Glutamatergic neuron (in vitro differentiated cells): ENCODE results near the gene BRD2. TPM values are rescaled to one million over a fixed set of nuclear protein-coding genes. Genes with fewer than 3 reads are reported as not detected.

Source experiments
- DNase-seq: peaks from one replicate; pipeline ENCODE4 v3.0.0; 2022
- H3K27ac Mint-ChIP-seq: one replicate; pipeline ENCODE4 v1.8.0; 2020; ENCODE audit warnings: mild to moderate bottlenecking, mixed read lengths, inconsistent platforms; ENCODE audit not compliant: unreplicated experiment
- H3K27me3 Mint-ChIP-seq: one replicate; pipeline ENCODE4 v1.8.0; 2020; ENCODE audit warnings: mild to moderate bottlenecking, moderate library complexity, mixed read lengths, inconsistent platforms; ENCODE audit not compliant: unreplicated experiment
- H3K36me3 Mint-ChIP-seq: one replicate; pipeline ENCODE4 v1.8.0; 2020; ENCODE audit warnings: mild to moderate bottlenecking, mixed read lengths, inconsistent platforms; ENCODE audit not compliant: unreplicated experiment
- H3K4me1 Mint-ChIP-seq: one replicate; pipeline ENCODE4 v1.8.0; 2020; ENCODE audit warnings: mild to moderate bottlenecking, low read depth, mixed read lengths, inconsistent platforms; ENCODE audit not compliant: unreplicated experiment
- H3K4me3 Mint-ChIP-seq: one replicate; pipeline ENCODE4 v1.8.0; 2020; ENCODE audit warnings: mild to moderate bottlenecking, mixed read lengths, inconsistent platforms; ENCODE audit not compliant: unreplicated experiment
- H3K9me3 Mint-ChIP-seq: one replicate; pipeline ENCODE4 v1.8.0; 2020; ENCODE audit warnings: mild to moderate bottlenecking, moderate library complexity, mixed read lengths, inconsistent platforms; ENCODE audit not compliant: unreplicated experiment
- total RNA-seq: library from RNA; stranded (reverse); fragmentation: NEBNext Ultra II Directional; extraction: Animal tissue kit (Norgen Biotek cat#: 25700); gene quantifications from one replicate; pipeline ENCODE4 v1.2.1, GENCODE V29; 2021; ENCODE audit not compliant: unreplicated experiment
- TF ChIP-seq, protein P1 (sequence below): fragments of 200-600 bp; sonication (generic); IDR thresholded peaks from one replicate; pipeline ENCODE4 v1.5.0; 2021; ENCODE audit not compliant: partially characterized antibody, unreplicated experiment

BRD2 gene
- total RNA-seq, 1 donor from 2014 or later = 213 TPM

DNA sequence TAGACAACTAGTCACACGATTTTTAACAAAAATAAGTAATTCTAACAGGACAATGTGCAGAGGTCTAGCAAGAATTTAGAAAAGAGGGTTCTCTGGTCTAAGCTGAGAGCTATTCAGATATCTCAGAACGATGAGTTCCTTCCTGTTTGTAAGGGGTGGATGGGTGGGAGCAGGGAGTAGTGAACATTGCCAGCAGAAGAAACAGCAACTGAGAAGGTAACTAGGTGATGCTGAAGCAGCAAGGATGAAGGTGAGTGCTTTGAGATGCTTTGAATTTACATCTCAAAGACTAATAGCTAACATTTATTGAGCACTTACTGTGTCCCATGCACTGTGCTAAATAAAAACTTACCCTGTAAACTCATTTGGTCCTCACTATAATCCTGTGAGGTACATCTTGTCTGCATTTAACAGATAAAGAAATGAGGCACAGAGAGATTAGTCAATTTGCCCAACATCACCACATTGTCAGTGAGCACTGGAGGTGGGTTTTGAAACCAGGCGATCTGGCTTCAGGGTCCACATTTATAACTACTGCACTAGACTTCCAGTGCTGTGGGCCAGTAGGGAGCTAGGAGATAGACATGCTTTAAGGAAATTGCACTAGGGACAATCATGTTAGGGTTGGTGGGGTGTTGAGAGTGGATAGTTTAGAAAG is 15.7 kb downstream of the BRD2 start:
- Mint-ChIP-seq H3K36me3 (peaks cover 3% of the 10 kb centered on the region), H3K9me3 (peaks cover 9% of the 10 kb centered on the region), H3K27ac (peak overlapping the region; percentile 2), H3K4me1 (peaks cover 1% of the 10 kb centered on the region), H3K27me3 (peaks cover 5% of the 10 kb centered on the region), H3K4me3 (no peak overlapping the region)
- no peak for DNase-seq
- TF ChIP-seq, protein P1, sequence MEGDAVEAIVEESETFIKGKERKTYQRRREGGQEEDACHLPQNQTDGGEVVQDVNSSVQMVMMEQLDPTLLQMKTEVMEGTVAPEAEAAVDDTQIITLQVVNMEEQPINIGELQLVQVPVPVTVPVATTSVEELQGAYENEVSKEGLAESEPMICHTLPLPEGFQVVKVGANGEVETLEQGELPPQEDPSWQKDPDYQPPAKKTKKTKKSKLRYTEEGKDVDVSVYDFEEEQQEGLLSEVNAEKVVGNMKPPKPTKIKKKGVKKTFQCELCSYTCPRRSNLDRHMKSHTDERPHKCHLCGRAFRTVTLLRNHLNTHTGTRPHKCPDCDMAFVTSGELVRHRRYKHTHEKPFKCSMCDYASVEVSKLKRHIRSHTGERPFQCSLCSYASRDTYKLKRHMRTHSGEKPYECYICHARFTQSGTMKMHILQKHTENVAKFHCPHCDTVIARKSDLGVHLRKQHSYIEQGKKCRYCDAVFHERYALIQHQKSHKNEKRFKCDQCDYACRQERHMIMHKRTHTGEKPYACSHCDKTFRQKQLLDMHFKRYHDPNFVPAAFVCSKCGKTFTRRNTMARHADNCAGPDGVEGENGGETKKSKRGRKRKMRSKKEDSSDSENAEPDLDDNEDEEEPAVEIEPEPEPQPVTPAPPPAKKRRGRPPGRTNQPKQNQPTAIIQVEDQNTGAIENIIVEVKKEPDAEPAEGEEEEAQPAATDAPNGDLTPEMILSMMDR = no peak

DNA sequence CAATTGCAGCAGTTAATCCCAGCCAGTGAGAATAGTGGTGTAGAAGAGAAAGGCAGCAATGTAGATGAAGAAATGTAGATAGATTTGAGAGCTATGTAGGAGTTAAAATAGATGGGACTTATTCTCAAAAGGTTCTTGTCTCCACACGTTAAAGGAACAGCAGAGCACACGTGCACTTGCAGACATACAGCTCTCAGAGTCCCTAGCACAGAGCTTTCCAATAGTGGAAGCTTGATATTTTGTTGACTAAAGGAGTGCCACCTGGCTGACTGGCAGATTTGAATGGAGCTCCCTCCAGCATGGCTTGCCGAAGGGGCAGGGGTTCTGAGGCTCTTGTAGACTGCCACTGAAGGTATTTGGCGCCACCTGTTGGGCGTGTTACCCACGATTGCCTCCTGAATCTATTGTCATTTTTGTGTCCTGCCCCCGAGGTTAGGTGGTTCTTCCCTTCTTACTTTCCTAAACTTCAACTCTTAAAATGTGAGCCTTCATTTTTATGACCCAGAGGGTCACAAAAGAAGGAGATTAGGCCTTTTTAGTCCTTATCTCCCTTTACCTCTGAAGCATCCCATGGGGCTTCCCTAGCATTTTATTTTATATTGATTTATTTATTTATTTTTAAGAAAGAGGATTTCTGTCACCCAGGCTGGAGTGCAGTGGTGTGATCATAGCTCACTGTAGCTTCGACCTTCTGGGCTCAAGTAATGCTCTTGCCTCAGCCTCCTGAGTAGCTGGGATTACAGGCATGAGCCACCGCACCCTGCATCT is 16.4 kb downstream of the BRD2 start:
- Mint-ChIP-seq H3K9me3 (peaks cover 9% of the 10 kb centered on the region), H3K4me3 (no peak overlapping the region), H3K27ac (peak overlapping the region; percentile 2), H3K4me1 (peaks cover 1% of the 10 kb centered on the region), H3K36me3 (no peaks in the 10 kb centered on the region), H3K27me3 (peaks cover 5% of the 10 kb centered on the region)
- TF ChIP-seq, protein P1 = peak; percentile 58
- DNase-seq = peak; percentile 89

DNA sequence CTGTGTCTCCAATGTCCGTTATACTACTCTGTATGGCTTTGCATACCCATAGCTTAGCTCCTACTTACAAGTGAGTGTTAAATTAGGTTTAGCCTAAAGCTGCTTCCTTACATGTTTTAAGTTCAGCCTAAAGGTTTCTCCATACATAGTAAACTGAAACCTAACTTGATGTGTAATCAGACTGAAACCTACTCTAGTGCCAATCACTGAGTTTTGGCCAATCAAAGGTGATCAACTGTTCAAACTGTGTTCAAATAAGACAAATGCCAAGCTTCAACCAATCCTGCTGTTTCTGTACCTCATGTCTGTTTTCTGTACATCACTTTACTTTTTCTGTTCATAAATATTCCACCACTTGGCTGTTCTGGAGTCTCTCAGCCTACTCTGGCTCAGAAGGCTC is 21.0 kb downstream of the BRD2 start:
- Mint-ChIP-seq H3K27ac (no peak overlapping the region), H3K36me3 (no peaks in the 10 kb centered on the region), H3K4me1 (peaks cover 1% of the 10 kb centered on the region), H3K27me3 (no peaks in the 10 kb centered on the region), H3K4me3 (no peak overlapping the region), H3K9me3 (no peaks in the 10 kb centered on the region)
- DNase-seq = no peak
- TF ChIP-seq, protein P1 = no peak

DNA sequence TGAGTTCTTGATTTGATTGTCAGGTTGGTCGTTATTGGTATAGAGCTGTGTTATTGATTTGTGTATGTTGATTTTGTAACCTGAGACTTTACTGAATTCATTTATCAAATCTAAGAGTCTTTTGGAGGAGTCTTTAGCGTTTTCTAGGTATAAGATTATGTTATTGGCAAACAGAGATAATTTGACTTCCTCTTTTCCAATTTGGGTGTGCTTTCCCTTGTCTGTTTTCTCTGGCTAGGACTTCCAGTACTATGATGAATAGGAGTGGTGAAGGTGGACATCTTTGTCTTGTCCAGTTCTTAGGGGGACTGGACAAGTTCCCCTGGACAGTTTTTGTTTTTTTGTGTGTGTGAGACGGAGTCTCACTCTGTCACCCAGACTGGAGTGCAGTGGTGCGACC is 23.6 kb downstream of the BRD2 start:
- no peaks in the 10 kb centered on the region for H3K4me1 Mint-ChIP-seq
- no peak overlapping the region for H3K27ac Mint-ChIP-seq
- TF ChIP-seq, protein P1 = no peak
- H3K4me3 Mint-ChIP-seq = no peak overlapping the region
- H3K36me3 Mint-ChIP-seq = no peaks in the 10 kb centered on the region
- no peaks in the 10 kb centered on the region for H3K27me3 Mint-ChIP-seq
- H3K9me3 Mint-ChIP-seq = no peaks in the 10 kb centered on the region
- DNase-seq = no peak
